OCI-LY1 (cell line): Measurements from ENCODE around the gene TFPI.

Experiments used
- EZH2 ChIP-seq: fragments of 200-600 bp; sonication (generic), shearing (Covaris generic); IDR thresholded peaks from 2 replicates; pipeline ENCODE4 v1.8.0; 2017; ENCODE audit warnings: borderline replicate concordance, mixed run types, mild to moderate bottlenecking, antibody characterized with exemption, low read length, moderate library complexity, mixed read lengths
- TF ChIP-seq, protein P1 (sequence below): fragments of 200-600 bp; sonication (generic), shearing (Covaris generic); IDR thresholded peaks from 2 replicates; pipeline ENCODE4 v1.5.1; 2017; ENCODE audit warnings: mild to moderate bottlenecking, antibody characterized with exemption, low read length, moderate library complexity, mixed read lengths

DNA sequence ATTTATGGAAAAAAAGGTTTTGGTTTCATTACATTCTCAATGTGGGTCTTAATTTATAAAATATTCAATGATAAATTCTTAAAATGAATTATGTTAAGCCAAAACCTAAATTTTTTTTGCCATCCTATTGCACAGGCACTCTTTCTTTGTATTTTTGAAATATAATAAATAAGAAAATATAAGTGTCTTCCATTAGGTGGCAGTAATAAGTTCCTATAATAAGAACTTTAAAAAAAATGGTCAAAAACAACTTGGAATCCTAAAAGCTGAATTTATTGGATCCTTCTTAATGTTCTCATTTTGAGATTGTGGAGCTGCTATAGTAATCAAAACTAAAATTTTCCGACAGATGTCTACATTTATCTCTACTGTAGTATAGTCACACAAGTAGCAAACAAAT is 111.9 kb downstream of the TFPI start:
- TF ChIP-seq, protein P1, sequence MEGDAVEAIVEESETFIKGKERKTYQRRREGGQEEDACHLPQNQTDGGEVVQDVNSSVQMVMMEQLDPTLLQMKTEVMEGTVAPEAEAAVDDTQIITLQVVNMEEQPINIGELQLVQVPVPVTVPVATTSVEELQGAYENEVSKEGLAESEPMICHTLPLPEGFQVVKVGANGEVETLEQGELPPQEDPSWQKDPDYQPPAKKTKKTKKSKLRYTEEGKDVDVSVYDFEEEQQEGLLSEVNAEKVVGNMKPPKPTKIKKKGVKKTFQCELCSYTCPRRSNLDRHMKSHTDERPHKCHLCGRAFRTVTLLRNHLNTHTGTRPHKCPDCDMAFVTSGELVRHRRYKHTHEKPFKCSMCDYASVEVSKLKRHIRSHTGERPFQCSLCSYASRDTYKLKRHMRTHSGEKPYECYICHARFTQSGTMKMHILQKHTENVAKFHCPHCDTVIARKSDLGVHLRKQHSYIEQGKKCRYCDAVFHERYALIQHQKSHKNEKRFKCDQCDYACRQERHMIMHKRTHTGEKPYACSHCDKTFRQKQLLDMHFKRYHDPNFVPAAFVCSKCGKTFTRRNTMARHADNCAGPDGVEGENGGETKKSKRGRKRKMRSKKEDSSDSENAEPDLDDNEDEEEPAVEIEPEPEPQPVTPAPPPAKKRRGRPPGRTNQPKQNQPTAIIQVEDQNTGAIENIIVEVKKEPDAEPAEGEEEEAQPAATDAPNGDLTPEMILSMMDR = no peak; the same call in 1 of the 2 replicates
- TF ChIP-seq EZH2 = no peak
